Endothelial cell of umbilical vein (primary cell): ENCODE measurements around the gene TUBA3D.
"Not testable (repeated sequence)": the region's sequence is repeated elsewhere in the genome, so short reads cannot be mapped to it uniquely, and the experiment has no call there.

Experiments
- GATA2 ChIP-seq: IDR thresholded peaks from 2 replicates; pipeline ENCODE4 v1.7.0; 2011; ENCODE audit warnings: low read depth, mild to moderate bottlenecking, moderate library complexity, mixed read lengths, low read length; ENCODE audit not compliant: insufficient read length, insufficient read depth
- POLR2A ChIP-seq: IDR thresholded peaks from 2 replicates; pipeline ENCODE4 v1.6.1; 2012; ENCODE audit warnings: low read depth, mild to moderate bottlenecking, control low read depth, low read length

DNA sequence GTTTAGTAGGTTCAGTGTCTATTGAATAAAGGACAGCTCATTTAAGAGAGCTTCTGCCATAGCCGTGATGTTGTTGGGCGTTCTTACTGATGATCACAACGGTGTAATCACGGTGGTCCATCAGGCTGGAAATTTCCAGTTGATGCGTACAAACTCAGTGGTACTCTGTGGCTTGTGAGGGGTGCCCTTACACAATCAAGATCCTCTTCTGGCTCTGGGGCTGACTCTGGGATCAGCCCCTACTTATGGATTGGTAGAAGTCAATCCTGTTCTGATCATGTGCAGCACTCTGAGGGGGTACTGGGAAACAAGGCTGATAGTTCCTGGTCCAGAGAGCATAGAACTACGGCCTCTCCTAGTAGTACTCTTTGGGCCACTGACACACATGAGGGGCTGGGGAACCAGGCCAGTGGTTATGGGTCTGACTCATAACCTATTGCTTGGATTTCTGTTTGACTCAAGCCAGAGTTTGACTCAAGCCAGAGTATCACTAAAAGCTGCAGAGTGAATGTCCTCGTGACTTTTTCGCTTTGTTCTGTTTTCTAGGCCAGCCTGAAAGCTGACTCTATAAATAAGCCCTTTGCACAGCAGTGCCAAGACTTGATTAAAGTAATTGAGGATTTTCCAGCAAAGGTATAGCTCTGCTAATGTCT is 22.5 kb downstream of the TUBA3D start:
- not testable (repeated sequence) for TF ChIP-seq POLR2A, GATA2
